Stimulated activated effector memory CD8-positive, alpha-beta T cell treated with anti-CD3 and anti-CD28 coated beads, Interleukin-12 subunit alpha, Interleukin-12 subunit beta, amount 100 ng/mL, for 72 hours (primary cell): ENCODE measurements around the gene SLC66A2.

Experiments used
- ATAC-seq: fragments of 150-1000 bp; cut with Tn5 transposase; 2 replicates; pipeline ENCODE4 v1.10.0; 2021
- DNase-seq, 2 donors: peaks; one replicate each; pipeline ENCODE4 v3.0.0; 2021 to 2022; ENCODE audit warnings: low spot score in 2 of 2
- H3K27ac Mint-ChIP-seq: one replicate; pipeline ENCODE4 v1.8.0; 2022; ENCODE audit warnings: mild to moderate bottlenecking, mixed read lengths
- H3K36me3 Mint-ChIP-seq: one replicate; pipeline ENCODE4 v1.8.0; 2022; ENCODE audit warnings: mild to moderate bottlenecking, mixed read lengths
- H3K4me1 Mint-ChIP-seq: one replicate; pipeline ENCODE4 v1.8.0; 2022; ENCODE audit warnings: mixed read lengths
- H3K4me3 Mint-ChIP-seq: one replicate; pipeline ENCODE4 v1.8.0; 2022; ENCODE audit warnings: mild to moderate bottlenecking, mixed read lengths
- H3K9me3 Mint-ChIP-seq: one replicate; pipeline ENCODE4 v1.8.0; 2022; ENCODE audit warnings: mixed read lengths

SLC66A2 gene

GRCh38 chr18:79926715-79927606 is 24.5 kb downstream of the SLC66A2 start:
- DNase-seq, result no peak
- Mint-ChIP-seq H3K9me3 (peaks cover 27% of the 10 kb centered on the region), H3K36me3 (peaks cover 39% of the 10 kb centered on the region), H3K4me3 (no peak overlapping the region), H3K27ac (peak overlapping the region; percentile 71), H3K4me1 (peaks cover 15% of the 10 kb centered on the region)
- ATAC-seq, result no peak

- peaks cover 36% of the 10 kb centered on the region for H3K36me3 Mint-ChIP-seq
- no peak for DNase-seq
These were observed 25.1 kb downstream of the SLC66A2 start for GRCh38 chr18:79926306-79926705.

DNA sequence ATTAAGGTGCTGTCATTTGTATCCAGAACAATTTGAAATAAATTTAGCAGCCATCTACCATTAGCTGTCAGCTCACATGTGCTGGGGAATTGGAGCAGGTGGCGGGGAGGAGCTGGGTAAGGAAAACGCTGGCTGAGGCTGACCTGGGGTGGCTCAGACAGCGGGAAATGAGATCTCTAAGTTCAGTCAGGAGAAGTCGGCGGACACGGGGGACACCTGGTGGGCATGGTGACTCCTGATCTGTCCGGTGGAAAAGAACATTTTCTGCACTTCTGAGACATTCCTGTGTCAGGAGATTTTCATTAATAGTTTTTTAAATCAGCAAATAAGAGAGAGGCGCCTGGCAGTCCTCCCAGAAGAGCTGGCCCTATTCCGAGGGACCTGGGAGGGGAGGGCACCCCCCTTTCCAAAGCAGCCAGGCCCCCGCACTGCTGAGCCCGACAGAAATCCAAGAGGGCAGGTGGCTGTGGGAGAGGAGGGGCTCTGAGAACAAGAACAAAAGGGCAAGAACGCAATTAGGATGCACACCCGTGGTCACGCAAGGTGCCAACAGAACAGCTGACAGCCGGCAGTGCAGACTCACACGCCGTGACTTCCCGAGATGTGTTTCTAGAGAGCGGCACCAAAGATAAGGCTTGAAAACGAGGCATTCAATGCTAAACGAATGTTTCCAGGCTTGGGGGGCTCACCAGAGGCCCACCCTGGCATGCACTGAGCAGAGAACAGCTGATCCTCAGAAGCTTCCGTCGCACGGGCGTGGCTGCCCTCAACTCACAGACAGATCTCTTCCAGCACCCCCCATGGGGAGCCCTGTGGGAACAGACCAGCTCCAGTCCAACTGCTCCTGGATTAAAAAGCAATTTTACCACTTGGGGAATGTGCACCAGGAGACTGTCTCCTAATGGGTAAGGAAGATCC is 26.4 kb downstream of the SLC66A2 start:
- H3K4me3 Mint-ChIP-seq, result no peak overlapping the region
- H3K36me3 Mint-ChIP-seq, result peaks cover 27% of the 10 kb centered on the region
- H3K27ac Mint-ChIP-seq, result no peak overlapping the region
- DNase-seq (no peak), ATAC-seq (no peak)
- H3K9me3 Mint-ChIP-seq, result peaks cover 13% of the 10 kb centered on the region
- peaks cover 15% of the 10 kb centered on the region for H3K4me1 Mint-ChIP-seq

More at GRCh38 chr18:79926306-79926705, 25.1 kb downstream of the SLC66A2 start:
- Mint-ChIP-seq H3K4me1 (peaks cover 15% of the 10 kb centered on the region), H3K4me3 (no peak overlapping the region), H3K27ac (no peak overlapping the region), H3K9me3 (peaks cover 24% of the 10 kb centered on the region)
- ATAC-seq, result no peak

GRCh38 chr18:79923896-79924585 is 27.4 kb downstream of the SLC66A2 start:
- peaks cover 4% of the 10 kb centered on the region for H3K9me3 Mint-ChIP-seq
- H3K36me3 Mint-ChIP-seq, result peaks cover 19% of the 10 kb centered on the region
- H3K27ac Mint-ChIP-seq, result no peak overlapping the region
- no peak overlapping the region for H3K4me3 Mint-ChIP-seq
- ATAC-seq (no peak), DNase-seq (no peak)
- H3K4me1 Mint-ChIP-seq, result peaks cover 13% of the 10 kb centered on the region

- peaks cover 17% of the 10 kb centered on the region for H3K36me3 Mint-ChIP-seq
- H3K27ac Mint-ChIP-seq, result no peak overlapping the region
- H3K4me3 Mint-ChIP-seq, result no peak overlapping the region
- DNase-seq (no peak), ATAC-seq (no peak)
- no peaks in the 10 kb centered on the region for H3K9me3 Mint-ChIP-seq
- H3K4me1 Mint-ChIP-seq, result peaks cover 5% of the 10 kb centered on the region
These were observed 28.5 kb downstream of the SLC66A2 start for GRCh38 chr18:79922971-79923411.

GRCh38 chr18:79921984-79922965 is 29.2 kb downstream of the SLC66A2 start:
- Mint-ChIP-seq H3K9me3 (no peaks in the 10 kb centered on the region), H3K4me1 (peaks cover 5% of the 10 kb centered on the region), H3K27ac (no peak overlapping the region), H3K36me3 (peaks cover 19% of the 10 kb centered on the region), H3K4me3 (no peak overlapping the region)
- ATAC-seq, result no peak
- DNase-seq, result no peak

DNA sequence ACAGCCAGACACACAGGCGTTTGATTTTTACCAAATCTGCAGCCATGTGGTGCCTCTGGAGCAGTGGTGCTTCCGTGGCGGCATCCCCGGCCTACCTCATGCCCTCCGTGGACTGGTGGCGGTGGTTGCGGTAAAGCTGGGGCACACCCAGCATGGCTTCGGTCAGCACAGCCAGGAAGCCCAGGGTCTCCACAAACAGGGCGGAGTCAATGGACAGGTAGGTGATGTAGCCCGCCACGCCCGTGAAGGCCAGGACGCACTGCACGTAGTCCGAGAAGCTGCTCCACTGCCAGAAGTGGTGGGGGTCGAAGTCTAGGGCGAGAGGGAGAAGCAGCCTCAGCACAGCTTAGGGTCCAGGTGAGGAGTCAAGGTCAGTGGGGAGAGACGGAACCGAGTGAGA is 32.4 kb downstream of the SLC66A2 start:
- ATAC-seq, result no peak
- no peak for DNase-seq

DNA sequence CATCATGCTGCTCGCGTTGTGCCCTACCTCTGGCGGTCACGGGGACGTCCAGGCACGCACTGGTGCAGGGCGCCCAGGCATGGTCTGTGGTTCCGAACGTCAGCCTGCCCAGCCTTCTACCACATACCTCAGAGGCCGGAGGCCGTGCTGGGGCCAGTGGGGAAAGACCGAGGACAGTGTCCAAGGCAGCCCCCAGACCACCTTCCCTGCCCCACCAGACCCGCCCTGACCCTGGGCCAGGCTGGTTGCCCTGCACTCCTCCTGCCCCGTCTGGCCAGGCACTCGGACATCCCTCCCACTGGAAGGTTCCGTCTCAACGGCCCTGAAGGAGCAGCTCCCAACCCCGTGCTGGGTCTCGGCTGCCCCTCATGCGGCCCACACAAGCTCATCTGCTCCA is 32.8 kb downstream of the SLC66A2 start:
- no peak overlapping the region for H3K4me3 Mint-ChIP-seq
- DNase-seq (no peak), ATAC-seq (no peak)
- H3K9me3 Mint-ChIP-seq, result no peaks in the 10 kb centered on the region
- H3K27ac Mint-ChIP-seq, result no peak overlapping the region
- H3K4me1 Mint-ChIP-seq, result peaks cover 19% of the 10 kb centered on the region
- peaks cover 20% of the 10 kb centered on the region for H3K36me3 Mint-ChIP-seq

More for the DNA sequence above, 32.4 kb downstream of the SLC66A2 start:
- Mint-ChIP-seq H3K4me1 (peaks cover 19% of the 10 kb centered on the region), H3K27ac (no peak overlapping the region), H3K4me3 (no peak overlapping the region), H3K36me3 (peaks cover 24% of the 10 kb centered on the region), H3K9me3 (no peaks in the 10 kb centered on the region)

DNA sequence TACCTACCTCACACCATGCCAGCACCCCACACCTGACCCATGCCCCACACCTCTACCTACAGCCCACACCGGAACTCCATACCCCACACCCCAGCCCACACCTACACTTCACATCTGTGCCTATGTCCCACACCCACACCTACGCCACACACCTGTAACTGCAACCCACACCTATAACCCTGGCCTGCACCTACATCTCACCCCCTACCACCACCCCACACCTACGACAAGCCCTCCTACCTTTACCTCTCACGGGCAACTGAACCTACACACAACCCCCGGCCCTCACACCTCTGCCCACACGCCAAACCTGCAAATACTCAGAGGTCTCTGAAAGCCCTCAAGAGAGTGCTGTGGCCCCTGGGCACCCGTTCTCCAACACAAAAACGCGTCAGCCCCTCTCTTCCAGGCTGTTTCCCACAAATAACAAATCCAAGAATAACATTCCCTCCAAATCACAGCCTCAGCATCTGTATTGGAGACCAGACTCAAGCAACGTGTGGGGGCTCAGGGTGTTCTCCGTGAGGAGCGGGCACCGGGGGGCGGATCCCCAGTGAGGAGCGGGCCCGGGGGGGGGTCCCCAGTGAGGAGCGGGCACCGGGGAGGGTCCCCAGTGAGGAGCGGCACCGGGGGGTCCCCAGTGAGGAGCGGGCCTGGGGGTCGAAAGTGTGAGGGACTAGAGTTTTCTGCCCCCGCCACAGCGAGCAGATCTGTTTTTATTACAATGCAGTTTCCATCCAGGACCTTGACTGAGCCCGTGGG is 33.4 kb downstream of the SLC66A2 start:
- no peaks in the 10 kb centered on the region for H3K9me3 Mint-ChIP-seq
- no peak for ATAC-seq

GRCh38 chr18:79917169-79917852 is 34.1 kb downstream of the SLC66A2 start:
- Mint-ChIP-seq H3K36me3 (peaks cover 18% of the 10 kb centered on the region), H3K27ac (no peak overlapping the region), H3K4me3 (no peak overlapping the region), H3K9me3 (no peaks in the 10 kb centered on the region), H3K4me1 (peaks cover 31% of the 10 kb centered on the region)
- DNase-seq, result peak in 1 of 2 donors; percentile 30
- no peak for ATAC-seq

More for the DNA sequence above, 33.4 kb downstream of the SLC66A2 start:
- Mint-ChIP-seq H3K27ac (no peak overlapping the region), H3K4me3 (no peak overlapping the region), H3K36me3 (peaks cover 18% of the 10 kb centered on the region), H3K4me1 (peaks cover 23% of the 10 kb centered on the region)
- DNase-seq, result no peak

DNA sequence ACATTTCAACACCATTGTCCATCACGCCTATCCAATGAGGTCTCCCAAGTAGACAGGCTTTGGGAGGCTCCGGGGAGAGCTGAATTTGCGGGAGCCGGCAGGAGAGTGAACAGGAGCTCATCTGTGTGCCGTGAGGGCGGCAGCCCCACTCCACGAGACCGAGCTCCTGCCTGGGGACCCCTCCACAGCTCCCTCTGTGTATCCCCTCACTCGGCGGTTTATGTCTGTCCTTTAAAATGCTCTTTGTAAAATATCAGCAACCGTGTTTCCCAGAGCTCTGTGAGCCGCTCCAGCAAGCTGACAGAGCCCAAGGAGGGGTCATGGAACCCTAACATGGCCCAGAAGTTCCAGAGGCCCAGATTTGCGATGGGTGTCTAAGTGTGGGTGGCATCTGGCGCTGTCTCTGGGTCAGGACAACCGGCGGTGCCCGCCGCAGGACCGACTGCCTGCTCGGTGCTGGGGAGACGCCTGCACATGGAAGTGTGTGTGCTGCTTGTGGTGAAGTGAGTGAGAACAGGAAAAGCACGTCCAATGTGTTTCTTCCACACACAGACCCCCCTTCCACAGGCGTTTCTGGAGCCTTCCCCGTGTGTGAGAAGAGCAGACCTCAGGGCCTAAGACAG is 34.8 kb downstream of the SLC66A2 start:
- no peaks in the 10 kb centered on the region for H3K9me3 Mint-ChIP-seq
- peaks cover 18% of the 10 kb centered on the region for H3K36me3 Mint-ChIP-seq
- ATAC-seq, result no peak
- no peak for DNase-seq
- H3K27ac Mint-ChIP-seq, result no peak overlapping the region
- no peak overlapping the region for H3K4me3 Mint-ChIP-seq
- peaks cover 36% of the 10 kb centered on the region for H3K4me1 Mint-ChIP-seq

- DNase-seq (no peak), ATAC-seq (no peak)
- no peak overlapping the region for H3K4me3 Mint-ChIP-seq
- H3K27ac Mint-ChIP-seq, result no peak overlapping the region
- H3K9me3 Mint-ChIP-seq, result no peaks in the 10 kb centered on the region
- H3K36me3 Mint-ChIP-seq, result peaks cover 18% of the 10 kb centered on the region
- peaks cover 36% of the 10 kb centered on the region for H3K4me1 Mint-ChIP-seq
These were observed 35.3 kb downstream of the SLC66A2 start for GRCh38 chr18:79916128-79916494.
